Sigmoid colon (tissue), 4 donors: ENCODE results near the gene RASAL1.

Experiments
- CTCF ChIP-seq, 4 experiments: fragments of 450-650 bp in 3 of 4; fragments of 200-600 bp in 1 of 4; IDR thresholded peaks; one replicate each; pipeline ENCODE4 v1.5.1; 2016 to 2019; ENCODE audit warnings: antibody characterized with exemption in 4 of 4, mild to moderate bottlenecking in 3 of 4, moderate library complexity in 2 of 4
- EP300 ChIP-seq, 4 donors: sonication (generic); formaldehyde crosslinking; IDR thresholded peaks; one replicate each; pipeline ENCODE4 v1.6.1; 2017; ENCODE audit warnings: antibody characterized with exemption in 4 of 4
- POLR2A ChIP-seq, 2 donors: fragments of 450-650 bp; IDR thresholded peaks; one replicate each; pipeline ENCODE4 v1.6.1; 2016; ENCODE audit warnings: antibody characterized with exemption in 2 of 2, mild to moderate bottlenecking in 2 of 2, moderate library complexity in 2 of 2
- POLR2AphosphoS5 ChIP-seq, 4 donors: sonication (generic); formaldehyde crosslinking; IDR thresholded peaks; one replicate each; pipeline ENCODE4 v1.6.1; 2017; ENCODE audit warnings: antibody characterized with exemption in 4 of 4

DNA sequence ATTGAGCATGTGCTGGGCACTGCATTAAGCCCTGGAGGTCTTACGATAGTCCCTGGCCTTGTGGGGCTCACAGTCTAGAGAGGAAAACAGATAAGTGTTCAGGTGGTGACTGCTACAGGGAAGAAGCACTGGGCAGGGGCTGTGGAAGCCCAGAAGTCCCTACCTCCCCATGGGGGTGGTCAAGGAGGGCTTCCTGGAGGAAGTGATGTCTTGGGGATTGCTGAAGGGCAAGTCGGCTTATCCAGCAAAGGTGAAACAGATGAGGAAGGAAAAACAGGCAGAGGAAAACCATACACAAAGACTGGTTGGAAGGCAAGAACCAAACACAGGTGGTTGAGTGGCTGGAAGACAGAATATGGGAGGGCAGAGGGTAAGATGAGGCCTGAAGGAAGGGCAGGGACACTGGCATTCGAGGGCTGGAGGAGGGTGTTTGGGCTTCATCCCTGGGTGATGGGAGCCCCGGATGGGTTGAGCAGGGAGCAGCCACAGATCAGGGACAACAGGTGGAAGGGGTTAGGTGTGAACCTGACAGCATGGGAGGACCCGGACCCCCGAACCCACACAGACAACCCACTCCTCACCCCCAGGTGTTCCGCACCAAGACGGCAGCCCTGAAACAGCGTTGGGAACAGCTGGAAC lies 16.8 kb upstream of the RASAL1 start:
- TF ChIP-seq POLR2AphosphoS5 (IDR thresholded peaks at IDR 0.05) = no peak
- TF ChIP-seq CTCF (IDR thresholded peaks at IDR 0.05) = no peak
- TF ChIP-seq EP300 (IDR thresholded peaks at IDR 0.05) = no peak
- TF ChIP-seq POLR2A (IDR thresholded peaks at IDR 0.05) = no peak
